CD4-positive, alpha-beta T cell treated with Interleukin-4 for 4 hours (primary cell): Measurements from ENCODE around the gene EML1.

Source experiments
- DNase-seq: peaks from one replicate; pipeline ENCODE4 v3.0.0-alpha.2; 2020

EML1 gene

DNA sequence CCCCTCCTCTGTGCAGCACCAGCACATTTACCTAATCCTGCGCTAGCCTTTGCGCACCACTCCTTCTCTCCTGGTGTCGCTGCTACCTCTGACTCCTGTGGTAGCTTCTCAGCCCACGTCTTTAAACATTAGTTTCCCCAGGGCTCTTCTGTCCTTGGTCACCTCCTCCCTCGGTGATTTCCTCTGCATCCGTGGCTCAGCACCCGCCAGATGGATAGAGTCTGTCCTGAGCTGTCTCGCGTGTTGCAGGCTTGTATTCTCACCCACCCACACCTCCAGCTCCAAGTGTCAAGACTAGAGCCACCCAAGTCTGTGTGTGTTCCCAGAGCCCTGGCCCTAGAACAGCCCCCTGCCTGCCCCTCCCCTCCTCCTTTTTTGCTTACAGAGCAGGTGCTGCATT, 83.2 kb downstream of the EML1 start:
- no peak for DNase-seq

DNA sequence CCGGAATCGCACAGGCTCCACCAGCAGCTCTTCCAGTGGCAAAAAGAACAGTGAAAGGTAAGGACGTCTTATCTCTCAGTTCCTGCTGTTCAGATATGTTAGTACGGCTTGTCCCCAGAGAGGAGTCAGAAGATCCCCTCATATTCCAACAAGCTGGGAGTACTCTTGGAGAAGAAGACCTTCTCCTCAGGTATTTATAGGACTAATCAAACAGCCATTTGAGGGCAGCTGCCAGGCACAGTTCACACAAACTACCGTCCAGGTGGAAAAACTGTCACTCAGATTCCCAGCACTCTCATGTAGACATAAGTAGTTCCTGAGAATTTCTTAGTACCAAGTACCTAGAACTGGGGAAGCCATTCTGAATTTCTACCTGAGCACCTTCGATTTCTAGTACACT, 85.3 kb downstream of the EML1 start:
- DNase-seq = no peak

DNA sequence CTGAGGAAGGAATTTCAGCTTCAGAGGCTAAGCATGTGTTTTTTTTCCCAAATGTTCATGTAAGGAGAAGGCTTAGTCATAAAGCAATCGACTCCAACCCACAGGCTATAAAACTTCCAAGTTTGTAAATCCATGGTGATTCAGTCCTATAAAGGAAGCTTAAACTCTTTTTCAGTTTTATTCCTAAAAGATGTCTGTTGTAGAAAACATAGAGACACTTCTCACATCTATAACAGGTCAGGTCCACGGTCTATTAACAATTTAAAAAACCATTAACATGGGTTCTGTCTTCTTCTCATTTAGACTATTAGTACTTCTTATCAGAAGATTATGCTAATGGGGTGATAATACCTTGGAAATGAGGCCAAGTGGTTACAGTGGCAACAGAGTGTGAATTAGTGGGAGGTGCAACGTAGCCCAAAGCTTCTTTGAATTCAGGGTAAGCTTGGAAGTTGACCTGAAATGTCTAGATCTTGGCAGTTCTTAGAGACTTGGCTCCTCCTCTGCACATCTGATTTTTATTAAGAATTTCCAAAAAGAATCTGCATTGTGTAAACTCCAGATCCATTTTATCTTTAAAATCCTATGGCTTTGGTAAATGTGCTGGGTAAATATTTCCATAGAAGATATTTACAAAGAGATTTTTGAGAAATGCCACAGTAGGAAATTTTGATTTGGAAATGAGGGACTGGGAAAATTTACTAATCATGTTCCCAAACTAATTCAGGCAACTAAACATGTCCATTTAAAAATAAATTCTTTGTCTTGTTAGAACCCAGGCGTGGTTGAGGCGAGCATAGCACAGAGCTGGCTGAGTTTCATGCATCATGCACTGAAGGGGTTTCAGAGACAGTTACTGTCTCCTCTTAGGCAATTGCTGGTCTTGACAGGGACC, 86.4 kb downstream of the EML1 start:
- no peak for DNase-seq

DNA sequence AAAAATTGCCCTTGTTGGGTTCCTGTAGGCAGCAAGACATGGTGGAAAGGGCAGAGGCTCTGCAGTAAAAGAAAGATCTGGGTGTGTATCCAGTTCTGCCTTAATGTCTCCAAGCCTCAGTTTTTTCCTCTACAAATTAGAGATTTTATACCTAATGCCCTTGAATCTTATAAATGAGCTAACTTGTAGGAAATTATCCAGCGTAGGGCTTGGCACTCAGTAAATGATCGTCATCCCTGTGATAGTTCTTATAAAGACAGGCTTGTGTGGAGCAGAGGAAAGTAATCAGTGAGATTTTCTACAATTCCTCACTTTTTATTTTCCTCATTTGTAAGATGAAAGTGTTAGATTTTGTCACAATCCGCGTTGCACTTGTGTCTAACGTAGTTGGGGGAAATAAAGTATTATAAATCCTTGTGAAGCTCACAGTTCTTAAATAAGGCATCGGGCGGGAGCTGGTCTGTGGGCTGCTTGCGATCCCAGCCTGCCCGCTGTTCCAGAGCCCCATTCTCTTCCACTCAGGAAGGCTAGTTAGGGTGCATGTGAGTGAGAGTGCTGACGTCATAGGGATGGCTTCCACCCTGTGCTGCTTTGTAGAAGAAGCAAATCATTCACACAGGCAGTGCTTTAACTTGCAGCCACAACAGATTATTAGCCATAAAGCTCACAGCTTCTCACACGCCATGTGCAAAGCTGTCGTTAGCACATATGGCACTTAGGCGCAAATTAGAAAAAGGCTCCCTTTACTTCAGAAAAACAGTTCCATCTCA, 87.6 kb downstream of the EML1 start:
- DNase-seq = no peak

DNA sequence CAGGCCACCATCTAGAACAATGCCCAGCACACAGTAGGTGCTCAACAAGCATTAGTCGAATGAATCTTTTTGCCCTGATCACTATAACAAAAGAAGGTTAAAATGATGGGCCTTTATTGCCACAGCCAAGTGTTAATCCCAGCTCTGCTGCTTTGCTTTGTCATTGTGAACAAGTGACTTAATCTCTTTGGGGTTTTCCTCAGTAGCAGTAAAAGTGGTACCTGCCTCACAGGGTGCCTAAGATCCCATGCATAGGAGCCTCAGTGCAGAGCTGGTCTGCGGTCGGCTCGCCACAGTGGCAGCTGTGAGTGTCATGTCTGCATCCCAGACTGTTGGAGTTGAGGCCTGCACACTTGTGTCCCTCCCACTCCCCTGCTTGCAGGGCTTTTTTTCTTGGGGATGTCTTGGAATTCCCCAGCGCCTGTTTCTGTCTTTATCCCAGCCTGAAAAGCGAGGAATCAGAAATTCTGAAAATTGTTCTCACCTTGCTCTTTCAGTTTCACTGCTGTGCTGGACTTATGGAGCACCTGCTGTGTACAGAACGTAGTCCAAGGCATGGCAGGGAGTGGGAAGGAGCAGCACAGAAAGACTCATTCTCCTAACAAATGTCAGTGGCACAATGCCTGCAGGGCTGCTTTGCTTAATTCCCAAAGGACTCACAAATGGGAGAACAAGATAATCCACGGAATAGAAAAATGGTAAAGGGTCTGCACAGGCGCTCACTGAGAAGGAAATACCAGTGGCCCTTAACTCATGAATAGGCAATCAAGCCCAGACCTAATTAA, 90.8 kb downstream of the EML1 start:
- DNase-seq = no peak

DNA sequence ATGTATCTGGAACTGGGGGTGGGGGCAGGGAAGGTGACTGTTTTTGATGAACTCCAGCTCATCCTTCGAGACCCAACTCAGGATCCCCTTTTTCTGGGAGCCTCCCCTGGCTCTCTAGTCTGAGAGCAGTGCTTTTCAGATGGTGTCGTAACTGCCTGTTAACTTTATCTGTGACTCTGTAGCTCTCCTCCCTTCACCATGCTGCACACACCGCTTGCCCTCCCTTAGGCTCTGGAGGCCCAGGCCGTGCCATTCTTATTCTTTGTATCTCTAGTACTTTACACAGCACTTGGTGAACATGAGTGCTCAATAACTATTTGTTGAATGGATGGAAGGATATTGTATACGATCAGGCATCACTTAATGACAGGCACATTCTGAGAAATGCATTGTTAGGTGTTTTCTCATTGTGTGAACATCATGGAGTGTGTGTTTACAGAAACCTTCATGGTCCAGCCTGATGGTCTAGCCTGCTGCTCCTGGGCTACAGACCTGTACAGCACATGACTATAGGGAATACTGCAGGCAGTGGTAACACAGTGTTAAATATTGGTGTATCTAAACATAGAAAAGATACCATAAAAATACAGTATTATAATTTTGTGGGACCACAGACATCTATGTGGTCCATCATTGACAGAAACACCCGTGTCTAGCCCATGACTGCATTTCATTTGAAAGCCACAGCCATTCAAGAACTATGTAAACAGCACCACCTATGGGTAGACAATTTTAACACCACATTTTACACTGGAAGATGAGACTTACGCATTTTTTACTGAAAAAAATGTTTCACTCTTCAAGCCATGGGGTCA, 91.8 kb downstream of the EML1 start:
- DNase-seq = peak; percentile 62

DNA sequence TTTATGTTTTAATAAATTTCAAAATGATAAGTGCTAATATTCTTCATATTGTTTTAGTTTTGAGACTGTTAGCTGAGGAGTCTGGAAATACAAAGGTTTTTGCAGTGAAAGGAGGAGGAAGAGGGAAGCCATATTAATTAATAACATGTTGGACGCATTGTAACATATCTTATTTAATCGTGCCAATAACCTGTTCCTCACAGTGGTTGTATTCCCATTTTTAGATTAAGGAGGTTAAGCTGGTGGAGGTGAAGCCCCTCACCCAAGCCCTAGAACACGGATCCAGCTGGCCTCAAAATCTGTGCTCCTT, 92.4 kb downstream of the EML1 start:
- DNase-seq = no peak

DNA sequence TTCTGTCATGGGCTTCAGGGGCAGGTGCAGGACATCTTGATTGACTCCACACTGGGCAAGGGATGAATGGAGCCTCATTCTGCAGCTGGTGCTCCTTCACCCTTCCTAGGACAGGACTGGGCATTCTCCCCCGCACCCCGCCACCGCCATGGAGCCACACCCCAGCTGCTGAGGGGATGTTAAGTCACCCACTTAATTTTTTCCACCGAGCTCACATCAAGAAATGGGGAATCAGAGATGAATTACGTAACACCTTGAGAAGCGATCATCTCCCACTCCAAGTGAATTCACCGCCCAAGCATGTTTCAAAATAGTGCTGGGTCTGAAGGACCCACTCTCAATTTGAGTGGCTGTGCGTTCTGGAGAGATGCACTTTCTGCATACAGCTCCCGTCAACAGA, 94.2 kb downstream of the EML1 start:
- DNase-seq = no peak

DNA sequence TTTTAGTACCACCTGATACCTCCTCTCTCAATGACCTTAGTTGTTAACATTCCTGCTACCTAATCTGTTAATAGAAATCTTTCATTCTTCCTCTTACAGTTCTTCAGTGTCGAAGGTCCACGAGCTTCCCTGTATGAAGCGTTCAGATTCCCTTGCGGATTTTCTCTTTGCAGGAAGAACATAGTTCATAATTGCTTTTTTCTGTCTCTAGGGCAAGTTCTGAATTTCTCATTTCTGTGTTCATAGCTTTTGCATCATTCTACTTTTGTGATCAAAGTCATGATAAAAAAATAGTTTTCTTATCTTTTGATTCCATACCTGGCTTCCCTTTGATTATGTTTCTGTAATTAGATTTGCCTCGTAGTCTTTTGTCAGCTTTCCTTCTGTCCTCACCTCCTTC, 94.9 kb downstream of the EML1 start:
- DNase-seq = no peak

DNA sequence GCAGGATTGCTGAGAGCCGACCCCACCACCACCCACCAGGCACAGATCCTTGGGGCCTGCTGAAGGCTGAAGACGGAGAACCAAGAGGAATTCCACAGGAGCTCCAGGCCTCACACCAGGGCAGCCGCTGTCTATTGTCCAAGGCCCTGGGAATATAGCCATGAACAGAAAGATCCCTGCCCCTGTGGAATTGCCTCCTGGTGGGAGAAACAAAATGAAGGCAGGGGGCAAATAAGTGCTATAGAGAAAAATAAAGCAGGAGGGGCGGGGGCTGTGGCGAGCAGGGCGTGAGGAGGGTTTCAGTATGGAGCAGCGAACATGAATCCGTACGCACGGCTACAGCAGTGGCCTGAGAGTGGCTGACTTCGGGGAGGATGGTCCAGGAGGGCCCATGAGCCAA, 96.1 kb downstream of the EML1 start:
- no peak for DNase-seq

DNA sequence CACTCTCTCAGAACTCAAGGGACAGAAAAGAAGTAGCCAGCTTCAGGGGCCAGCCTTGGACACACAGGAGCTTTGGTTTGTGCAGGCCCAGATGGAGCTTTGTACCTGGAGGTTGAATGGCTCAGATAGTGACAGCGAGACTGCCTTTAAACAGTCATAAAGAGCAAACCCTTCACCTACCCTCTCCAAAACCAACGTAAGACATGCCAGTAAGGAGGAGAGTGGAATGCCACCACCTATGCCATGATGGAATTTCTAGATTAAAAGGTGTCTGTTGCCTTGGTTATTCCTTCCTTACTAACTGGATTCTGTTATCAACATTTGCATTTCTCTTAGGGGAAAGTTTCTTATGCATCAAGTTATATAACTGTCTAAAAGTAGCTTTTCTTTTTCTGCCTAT, 98.1 kb downstream of the EML1 start:
- DNase-seq = no peak

DNA sequence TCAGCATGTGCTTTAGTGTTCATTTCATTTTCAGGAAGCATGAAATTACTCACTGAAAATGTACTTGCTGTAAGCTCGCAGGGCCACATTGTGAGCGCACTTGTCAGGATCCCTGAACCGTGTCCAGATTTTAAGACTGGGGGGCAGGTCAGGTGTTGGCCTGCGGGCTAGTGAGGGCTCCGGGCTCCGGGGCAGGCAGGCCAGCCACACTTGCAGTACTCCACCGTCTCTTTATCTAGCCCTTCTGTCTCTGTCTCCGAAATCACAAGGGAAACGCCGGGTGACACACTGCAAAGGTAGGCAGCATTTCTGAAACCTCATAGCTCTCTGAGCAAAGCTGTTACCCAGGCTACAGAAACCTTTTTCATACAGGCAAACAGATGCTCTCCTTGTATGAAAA, 98.7 kb downstream of the EML1 start:
- DNase-seq = no peak

DNA sequence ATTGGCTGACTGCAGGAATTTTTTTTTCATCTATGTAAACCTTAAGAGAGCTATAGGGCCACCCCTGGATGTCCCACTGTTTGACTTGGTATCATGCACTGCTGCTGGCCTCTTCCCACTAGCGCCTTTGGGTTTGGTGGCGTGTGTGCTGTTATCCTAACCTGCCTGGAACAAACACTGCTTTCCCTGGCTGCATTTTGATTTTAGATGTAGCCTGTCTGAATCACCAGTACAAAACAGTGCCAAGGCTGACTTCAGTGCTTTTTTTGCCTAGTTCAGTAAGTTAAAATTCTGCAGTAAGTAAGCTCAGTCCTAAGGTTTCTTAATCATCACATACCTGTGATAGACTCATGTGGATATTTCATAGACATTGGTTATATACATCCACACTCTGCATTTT, 99.2 kb downstream of the EML1 start:
- DNase-seq = no peak

DNA sequence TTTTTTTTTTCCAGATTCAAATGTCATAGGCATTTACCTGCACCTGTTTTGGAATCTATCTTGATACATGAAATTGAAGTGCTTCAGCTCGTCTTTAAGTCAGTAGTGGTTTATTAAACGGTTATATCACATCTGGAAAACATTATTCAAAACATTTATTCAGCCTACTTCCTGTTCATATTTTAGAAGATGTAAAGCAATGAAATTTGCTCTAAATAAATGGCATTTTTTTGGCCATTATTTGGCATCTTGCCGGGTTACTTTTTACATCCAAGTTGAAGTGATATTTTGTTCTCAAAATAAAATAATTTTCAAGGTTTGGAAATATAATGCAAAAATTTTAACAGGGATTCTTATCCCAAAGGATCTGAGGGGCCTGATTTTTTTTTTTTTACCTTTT, 103.1 kb downstream of the EML1 start:
- no peak for DNase-seq

DNA sequence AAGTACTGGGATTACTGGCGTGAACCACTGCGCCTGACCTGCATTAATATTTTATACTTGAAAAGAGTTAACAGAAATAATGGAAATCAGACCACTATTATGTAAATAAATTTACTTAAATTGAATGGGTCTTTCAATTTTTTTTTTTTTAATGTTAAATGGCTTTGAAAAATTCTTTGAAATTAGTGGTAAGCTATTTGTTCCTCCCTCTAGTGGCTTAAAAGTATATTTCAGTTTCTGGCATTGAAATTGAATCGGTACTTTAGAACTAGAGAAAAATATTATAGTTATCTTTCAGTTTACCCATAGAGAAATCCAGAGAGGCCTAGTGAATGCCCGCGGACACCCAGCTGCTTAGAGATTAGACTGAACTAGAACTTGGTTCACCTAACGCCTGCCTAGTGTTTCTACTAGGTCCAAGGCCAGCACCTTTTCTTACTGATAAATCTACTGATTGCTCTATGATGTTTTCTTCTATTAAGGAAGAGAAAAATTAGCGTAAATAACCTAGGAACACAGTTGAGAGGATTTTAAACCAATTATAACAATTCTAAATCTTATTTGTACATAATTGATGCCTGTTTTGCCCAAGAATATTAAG, 106.5 kb downstream of the EML1 start:
- DNase-seq = peak; percentile 17

DNA sequence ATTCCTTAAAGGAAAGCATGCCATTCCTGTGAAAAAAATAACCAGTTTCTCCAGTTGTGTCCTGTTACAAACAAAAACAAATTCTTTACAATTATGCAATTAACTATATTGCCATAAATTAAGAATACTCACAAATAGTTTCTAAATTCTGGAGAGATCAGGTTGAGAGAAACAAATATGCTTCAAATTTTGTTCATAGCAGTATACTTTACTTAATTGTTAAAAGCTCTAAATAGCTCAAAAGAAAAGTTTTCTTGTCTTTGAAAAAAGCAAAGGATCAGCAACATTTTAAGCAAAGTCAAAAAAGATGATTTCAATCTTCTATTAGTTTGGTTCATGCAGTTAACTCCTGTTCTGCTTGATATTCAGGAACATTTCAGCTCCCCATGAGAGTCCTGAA, 109.7 kb downstream of the EML1 start:
- no peak for DNase-seq

DNA sequence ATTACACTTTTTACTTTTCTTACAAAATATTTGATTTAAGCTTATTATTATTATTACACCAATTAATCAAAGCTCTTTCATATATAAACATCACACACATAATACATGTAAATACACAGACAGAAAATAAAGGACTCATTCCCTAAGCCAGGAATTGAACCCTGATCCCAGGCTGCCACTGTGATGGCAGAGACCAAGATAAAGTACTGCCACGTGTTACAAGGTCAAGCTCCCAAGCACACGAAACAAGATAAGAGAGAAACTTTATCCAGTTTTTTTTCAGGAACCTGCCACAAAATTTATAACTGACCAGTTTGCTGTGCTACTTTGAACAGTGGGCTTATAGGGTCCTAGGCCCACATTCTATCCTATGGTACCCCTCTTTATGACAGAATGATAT, 111.3 kb downstream of the EML1 start:
- DNase-seq = no peak

DNA sequence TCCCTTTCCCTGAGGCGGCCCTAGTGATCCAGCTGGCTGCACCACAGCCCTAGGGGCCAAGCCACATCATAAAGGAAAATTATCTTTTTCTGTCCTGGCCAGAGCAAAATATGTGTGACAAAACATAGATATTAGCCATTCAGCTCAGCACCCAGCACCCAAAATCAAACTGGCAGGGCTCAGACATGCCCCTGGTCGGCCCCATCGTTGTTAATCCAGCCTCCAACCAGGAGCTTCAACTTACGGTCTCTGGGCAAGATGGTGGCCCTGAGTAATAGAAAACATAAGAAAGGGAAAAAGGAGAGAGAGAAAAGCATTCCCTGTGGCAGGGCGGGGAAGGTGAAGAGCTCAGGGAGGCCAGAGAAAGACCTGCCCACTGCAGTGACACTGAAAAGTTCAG, 111.9 kb downstream of the EML1 start:
- DNase-seq = no peak

DNA sequence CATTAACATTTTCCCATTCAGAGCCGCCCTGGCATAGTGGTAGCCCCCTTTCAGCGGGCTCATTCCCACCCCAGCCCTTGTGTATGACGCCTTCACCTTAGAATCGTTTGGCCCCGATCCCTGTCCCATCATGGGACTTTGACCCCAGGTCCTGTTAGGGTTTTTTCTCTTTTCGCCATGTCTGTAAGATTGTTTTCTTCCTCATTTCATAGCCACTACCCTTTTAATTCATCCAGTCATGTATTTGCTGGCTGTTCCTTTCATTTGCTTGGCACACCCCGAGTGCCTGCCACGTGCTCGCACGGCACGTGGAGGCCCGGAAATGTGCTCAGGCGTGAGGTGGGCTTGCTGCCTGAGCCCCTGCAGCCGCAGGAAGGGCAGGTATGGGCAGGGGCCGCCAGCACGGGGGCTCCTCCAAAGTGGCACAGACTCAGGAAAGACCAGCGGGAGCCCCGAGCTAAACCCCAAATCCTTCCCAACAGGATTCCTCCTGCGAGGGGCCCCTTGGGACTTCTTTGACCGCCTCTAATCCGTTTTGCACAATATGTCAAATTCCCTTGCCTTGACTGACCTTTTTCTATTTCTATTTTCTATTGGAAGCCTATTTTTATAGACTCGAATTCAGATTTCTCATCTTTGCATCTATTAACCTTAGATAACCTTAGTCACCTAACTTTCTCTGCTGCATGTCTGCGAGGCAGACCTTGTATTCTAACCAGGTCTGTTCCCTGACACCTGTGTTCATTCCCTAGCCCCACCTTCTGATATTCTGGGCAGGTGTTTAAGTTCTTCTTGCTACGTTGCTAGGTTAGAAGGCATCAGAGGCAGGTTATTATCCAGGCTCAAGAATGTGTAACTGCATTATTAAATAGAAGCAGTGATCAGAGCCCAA, 114.8 kb downstream of the EML1 start:
- DNase-seq = no peak

DNA sequence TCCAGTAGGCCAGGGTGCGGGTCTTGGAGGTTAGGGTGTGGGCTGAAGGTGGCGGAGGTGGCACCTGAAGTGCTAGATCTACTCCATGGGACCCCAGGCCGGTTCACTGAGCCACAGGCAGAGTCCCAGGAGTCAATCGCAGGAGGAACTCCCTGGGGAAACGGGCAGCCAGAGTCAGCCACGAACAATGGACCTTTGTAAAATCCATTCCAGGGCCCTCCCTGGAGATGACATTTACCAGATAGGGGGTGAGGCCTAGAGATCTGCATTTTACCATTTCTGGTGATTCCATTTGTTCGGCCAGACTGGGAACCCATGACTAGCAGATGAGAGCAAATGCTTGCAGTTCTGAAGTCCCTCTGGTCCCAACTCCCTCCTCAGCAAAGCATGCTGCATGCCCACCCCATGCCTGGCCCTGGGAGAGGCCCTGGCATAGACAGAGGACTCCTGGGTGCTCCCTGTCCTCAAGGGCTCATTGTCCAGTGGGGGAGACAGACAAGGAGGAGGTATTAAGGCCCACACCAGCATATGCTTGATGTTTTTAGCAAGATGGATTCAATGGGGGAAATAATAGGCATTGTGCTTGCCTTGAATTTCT, 115.5 kb downstream of the EML1 start:
- no peak for DNase-seq

DNA sequence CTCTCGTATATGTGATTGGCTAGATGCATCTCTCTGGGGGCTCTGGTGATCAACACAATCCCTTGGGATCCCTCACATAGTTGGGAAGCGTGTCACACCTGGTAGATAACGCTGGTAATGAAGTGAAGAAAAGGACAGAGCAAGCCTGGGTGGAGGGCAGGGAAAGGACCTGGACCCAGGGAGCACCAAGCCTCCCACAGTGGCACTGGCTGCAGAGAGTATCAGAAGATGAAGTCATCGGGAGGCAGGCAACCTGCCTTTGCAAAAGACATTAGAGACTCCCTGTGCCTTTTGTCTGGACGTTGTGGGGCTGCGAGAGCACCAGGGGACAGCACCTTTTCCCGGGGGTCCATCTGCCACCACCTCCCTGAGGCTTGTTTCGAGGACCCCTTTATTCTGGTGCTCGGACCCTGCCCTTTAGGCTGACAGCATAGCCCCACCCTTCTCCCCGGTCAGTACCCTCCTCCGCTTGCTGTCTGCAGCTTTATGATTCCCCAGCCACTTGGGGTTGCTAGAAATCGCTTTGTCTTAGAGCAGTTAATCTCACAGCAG, 116.4 kb downstream of the EML1 start:
- DNase-seq = no peak
